ENCODE data around the gene NAT16.

Gene NAT16

DNA sequence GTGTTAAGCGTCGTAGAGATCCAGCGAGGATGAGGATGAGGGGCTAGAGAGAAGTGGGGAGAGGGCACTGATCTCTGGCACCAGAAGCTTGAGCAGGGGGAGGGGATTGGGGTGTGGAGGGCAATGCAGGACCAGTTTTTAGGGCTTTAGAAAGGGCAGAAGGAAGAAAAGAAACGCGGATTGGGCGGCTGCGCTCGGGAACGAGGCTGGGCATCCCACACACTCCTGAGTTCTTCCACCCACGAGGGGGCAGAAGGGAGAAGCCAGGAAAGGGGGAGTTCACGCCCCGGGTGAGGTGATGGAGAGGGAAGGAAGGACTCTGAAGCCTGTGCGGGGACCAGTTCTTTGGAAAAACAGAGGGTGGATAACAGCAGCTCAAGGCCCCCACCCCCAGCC, 8.7 kb downstream of the NAT16 start:
- DNase-seq (ENCODE audit: low read depth, low spot score): no peak

DNA sequence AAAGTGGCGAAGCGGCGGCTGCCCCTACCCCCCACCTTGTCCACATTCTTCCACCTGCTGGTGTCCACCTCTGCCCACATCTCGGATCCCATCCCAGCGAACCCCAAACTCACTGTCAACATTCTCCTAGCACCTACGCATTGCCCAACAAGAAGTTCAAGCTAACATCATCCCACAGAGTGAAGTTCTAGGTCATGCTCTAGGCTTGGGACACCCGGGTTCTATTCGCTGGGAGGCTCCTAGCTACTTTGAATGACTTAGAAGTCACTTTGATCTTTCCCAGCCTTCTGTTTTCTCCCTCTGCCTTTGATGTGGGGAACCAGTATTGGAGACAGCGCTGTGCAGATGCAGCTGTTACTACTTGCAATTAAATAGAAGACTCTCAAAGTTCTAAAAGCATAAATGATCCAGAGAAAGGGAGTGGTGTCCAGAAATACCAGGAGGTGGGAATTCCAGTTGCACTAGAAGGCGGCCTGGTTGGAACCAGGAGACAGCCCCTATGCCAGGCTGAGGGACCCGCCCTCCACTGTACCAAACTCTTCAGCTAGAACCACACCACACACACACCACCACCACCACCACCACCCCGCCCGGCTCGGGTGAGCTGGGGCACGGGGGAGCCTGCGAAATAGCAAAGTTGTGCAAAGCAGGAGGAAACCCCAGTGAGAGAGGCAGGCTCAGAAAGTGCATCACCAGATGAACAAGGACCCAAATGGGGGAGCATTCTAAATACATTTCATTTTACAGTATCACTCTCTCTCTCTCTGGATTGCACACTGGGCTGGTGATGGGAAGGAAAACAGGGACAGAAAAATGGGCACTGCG, 9.3 kb downstream of the NAT16 start:
- no peak for DNase-seq (ENCODE audit: low read depth, low spot score)

DNA sequence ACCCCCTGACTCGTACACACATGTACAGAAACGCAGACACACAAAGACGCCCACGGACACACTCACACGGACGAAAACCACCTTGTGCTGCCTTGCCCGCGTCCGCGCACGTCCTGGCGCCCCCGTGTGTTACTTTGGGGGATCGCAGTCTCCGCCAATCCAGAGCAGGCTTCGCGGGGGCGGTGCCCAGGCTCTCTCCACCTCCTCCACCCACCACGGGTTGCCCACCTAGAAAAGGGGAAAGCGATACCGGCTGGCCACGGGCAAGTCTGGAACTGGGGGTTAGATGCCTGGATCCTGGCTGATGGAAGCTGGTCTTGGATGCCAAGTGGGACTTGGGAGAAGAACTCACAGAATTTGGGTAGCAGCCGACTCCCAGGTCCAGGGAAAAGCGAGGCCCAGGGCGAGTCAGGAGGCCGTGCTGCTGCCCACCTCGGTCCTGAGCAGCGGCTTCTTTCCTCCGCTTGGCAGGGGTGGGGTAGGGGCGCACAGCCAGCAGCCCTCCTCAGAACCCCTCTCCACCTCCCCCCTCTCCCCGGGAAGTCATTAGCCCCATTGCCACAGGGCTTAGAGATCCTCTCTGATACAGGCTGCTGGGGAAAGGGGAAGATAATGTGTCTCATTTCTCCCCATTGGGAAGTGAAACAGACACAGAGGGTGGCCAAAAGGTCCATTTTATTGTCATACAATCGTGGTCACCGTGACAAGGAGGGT, 10.1 kb downstream of the NAT16 start:
- peak; percentile 60 for DNase-seq (ENCODE audit: low read depth, low spot score)

DNA sequence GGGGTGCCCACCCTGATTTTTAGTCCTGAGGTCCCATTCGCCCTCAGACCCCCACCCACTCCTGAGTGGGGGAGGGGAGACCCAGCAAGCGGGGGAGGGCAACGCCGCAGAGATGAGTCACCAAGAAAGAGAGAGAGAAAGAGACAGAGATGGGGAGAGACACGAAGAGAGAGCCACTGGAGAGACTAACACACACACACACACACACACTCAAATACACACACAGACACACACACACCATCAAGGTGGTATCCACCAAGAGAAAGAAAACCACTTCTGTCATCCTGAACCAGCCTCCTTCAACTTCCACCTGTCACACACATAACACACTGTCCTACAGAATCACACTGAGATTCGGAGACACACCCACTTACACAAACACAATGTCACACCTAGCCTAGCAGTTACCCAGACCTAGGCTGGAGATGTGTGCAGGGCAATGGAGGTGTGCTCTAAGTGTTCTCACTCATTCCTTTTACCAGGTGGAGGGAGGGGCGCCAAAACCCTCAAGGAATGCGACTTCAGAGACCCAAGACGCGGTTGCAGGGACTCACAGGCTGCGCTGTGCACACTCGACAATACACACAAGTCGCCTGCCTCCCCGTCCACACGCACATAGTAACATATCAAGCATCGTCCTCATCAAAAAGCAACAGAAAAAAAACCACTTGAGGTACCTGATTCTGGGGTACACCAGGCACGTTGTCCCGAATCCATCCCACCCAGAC, 10.8 kb downstream of the NAT16 start:
- no peak for DNase-seq (ENCODE audit: low read depth, low spot score)

DNA sequence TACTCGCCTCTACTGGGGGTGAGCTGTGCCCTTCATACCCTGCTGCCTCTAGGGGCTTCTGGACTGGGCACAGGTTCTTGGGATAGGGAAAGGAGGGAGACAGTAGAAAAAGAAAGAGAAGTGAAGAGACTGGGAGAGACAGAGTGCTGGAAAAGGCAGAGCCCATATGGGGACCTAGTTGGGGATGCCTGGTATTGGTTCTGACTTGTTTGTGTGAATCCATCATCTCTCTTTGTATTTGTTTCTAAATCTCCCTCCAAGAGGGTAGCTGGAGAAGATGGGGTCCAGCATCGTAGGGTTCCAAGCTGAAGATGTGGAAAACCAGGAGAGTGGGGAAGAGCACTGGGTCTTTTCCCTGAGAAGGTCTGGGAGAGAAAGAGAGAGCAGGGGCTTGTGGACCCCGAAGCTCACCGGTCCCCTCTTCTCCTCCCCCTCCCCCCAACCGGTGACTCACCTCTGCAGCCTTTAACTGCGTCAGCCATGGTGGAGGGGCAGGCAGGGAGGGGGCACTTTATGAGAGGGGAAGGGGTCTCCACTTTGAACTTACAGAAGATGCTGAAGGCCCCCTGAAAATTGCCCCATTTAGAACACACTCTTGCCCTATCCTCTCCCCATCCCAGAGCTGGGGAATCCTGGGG, 11.6 kb downstream of the NAT16 start:
- DNase-seq (ENCODE audit: low read depth, low spot score): no peak

DNA sequence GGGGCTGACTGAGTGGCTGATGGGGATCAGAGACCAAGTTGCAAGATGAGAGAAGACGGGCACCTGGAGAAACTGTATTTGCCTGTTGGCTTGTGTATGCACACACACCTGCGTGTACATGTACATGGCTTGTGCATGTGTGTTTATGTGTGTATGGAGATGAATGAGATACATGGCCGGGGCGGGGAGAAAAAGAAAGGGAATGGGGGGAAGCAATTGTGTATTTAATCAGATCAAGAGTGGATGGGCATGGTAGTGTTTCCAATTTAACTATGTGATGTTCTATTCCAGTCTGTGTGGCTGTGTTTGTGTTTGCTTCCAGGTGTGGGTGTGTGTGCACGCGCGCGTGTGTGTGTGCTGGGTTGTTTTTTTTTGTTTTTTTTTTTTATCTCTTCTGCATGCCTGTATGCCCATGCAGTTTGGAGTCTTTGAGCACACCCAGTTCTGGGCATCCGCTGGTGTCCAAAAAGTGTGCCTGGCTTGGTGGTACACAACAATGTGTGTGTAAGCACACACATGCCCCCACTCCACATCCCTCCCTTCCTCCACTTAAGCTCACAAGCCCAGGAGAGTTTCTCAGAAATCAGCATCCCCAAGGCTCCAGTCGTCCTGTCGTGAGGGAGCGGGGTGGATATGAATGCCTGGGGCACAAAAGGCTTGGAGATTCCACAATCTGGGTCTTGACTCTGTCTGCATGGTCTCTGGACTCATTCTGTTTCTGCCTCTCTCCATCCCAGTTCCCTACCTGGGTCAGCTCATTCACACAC, 12.3 kb downstream of the NAT16 start:
- no peak for DNase-seq (ENCODE audit: low read depth, low spot score)

DNA sequence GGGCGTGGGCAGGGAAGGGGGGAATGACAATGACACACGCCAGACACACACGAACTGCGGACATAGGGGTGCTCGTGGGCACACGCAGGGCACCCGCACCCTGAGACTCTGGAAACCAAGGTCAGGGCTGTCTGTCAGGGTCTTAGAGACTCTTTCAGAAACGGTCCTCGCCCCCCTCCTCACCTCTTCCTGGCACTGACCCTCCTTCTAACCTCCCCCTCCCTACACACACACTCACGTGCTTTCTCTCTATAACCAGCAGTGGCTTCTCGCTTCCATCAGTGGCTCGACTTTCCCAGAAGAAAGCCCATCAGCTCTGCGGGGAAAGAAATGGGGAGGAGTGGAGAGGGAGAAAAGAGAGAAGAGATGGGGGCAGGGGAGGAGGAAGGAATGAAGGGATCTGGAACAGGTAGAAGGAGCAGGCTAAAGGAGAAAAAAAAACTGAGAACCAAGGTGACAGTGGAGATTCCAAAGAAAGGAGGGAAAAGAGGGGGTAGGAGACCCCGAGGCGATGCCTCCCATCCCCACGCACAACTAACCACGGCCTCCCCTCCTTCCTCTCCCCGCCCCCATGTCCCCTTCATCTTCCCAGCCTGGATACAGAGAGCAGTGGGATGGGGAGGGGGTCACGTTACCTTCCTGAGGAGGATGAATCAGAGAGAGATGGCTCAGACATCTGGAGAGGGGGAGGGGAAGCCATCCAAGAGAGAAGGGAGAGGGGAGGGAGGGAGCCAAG, 13.0 kb downstream of the NAT16 start:
- no peak for DNase-seq (ENCODE audit: low read depth, low spot score)

DNA sequence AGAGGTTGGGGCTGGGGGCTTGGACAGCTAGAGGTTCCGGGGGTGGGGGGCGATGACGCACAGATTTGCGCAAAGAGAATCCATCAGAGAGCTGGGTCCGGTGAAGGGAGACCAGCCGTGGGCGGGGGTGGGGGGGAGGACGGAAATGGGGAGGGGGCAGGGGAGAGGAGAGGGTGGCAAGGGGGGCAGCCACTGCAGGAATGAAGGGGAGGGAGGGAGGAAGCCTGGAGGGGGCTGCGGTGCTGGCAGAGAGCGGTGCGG, 13.5 kb downstream of the NAT16 start:
- no peak for DNase-seq (ENCODE audit: low read depth, low spot score)

DNA sequence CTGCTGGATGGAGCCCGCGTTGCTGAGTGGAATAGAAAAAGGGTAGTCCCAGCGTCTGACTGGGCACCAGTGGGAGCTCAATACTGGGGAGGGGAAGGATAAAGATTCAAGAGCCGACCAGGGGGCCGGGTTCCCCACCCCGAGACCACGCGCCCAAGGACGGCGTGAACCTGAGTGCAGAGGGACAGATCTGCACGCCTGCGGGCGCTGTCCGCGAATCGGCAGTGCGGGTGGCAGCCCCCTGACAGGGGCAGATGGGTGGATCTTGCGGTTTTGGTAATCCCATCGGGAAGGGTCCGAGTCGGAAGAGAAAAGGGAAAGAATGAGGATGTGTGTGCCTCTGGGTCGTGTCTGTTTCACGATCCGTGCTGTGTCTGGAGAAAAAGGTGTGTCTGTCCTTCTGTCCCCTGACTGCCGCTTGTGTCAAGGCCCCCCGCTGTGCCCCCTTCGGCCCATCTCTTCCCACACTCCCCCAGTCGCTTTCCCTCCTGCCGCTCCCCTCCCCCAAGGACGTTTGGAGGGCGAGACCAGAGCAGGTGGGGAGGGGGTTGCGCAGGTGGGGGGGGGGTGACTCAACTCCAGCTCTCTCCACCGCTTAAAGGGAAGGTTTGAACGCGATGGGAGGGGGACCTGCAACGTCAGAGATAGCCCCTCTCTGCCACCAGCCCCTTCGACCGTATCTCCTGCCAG, 14.0 kb downstream of the NAT16 start:
- no peak for DNase-seq (ENCODE audit: low read depth, low spot score)

DNA sequence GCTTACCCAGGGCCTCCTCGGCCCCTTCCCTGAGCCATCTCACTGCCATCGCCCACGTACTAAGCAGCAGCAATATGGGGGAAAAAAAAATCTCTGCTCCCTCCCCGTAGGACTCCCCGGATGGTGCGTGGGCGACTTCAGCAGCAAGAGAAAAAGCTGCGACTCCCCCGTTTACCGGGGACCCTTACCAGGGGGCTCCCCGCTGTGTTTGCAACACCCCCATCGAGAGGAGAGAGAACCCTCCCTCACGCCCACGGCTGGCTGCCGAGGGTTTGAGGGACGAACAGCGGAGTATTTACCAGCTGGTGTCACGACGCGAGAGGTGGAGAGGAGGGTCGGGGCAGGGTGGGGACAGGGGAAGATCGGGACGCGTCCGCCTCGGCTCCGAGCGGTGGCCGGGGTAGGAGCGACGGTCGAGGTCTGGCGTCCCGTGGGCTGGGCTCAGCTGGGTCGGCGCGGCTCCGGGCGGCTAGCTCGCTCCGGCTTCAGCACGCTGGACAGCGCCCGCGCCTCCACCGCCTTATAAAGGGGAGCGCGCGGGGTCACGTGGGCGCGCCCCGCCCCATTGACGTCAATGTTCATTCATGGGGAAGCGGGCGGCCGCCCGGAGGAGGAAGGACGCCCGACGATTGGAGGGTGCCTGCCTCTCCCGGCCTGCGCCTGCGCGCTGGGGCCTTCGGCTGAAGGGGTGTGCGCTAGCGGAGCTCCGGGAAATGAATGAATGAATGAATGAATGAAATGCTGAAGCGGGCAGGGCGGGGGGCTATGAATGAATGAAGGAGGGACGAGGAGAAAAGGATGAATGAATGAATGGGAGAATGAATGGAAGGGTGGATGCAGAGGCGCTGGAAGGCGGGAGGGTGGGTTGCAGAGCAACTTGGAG, 14.8 kb downstream of the NAT16 start, which contains the start of gene VGF:
TSS of gene VGF (minus strand) at position 495 of the 883 bp plus-strand sequence. CDS start 726 bp downstream, outside the sequence.
- DNase-seq (ENCODE audit: low read depth, low spot score): peak; percentile 78

DNA sequence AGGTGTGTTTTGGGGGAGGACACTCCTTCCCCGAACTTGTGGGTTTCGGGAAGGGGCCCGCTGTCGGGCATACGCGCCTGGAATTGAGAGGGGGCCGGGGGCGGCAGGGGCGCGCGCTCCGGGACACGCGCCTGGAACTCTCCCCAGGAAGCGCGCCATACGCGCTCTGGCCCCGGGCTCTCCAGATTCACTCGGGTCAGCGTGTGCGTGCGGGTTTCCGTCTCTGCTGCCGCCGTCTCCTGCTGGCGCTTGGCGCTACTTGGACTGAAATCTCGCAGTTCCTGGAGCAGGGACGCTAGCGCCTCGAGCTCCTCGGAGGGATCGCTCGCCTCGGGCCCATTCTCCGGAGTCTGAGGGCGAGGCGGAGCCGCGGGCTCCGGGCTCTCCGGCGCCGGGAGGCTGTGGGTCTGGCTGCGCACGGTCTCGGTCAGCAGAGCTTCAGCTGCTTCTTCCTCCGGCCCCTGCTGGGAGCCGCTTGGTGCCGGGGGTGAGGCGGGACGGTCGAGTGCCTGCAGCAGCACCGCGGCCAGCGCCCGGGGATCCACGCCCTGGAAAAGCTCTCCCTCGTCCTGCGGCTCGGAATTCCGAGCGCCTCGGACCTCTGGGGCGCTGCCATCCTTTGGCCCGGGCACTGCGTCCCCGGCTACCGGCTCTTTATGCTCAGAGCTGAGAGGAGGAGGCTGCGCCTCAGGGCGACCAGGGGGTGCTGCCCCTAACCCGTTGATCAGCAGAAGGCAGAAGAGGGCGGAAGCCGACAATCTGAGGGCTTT, 15.8 kb downstream of the NAT16 start:
- DNase-seq (ENCODE audit: low read depth, low spot score): no peak

DNA sequence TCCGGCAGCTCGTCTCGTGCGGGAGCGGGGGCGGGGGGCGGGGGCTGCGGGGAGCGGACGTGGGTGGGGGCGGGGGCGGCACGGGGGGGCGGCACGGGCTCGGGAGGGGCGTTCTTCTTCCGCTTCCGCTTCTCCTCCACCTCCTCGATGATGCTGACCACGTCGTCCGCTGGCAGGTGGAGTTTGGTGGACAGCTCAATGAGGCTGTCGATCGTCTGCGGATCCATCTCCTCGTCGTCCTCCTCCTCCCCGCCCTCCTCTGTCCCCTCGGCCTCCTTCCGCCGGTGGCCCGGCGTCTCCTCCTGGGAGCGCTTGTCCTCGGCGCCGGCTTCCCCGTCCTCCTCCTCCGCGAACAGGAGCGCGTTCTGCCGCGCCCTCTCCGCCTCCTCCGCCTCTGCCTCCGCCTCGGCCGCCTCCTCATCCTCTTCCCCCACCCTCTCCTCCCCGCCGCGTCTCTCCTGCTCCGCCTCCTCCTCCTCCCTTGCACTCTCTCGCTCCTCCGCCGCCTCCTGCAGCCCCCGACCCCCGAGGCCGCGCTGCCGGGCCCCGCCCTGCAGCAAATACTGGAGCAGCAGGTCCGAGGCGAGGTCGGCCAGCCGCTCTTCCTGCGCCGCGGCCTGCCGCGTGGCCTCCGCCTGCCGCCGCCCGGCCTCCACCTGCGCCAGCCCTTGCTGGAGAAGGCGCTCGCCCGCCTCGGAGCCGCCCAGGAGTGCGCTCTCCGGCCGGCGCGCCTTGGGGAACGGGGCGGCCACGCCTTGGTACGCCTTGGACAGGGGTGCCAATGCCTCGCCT, 16.6 kb downstream of the NAT16 start:
- no peak for DNase-seq (ENCODE audit: low read depth, low spot score)

DNA sequence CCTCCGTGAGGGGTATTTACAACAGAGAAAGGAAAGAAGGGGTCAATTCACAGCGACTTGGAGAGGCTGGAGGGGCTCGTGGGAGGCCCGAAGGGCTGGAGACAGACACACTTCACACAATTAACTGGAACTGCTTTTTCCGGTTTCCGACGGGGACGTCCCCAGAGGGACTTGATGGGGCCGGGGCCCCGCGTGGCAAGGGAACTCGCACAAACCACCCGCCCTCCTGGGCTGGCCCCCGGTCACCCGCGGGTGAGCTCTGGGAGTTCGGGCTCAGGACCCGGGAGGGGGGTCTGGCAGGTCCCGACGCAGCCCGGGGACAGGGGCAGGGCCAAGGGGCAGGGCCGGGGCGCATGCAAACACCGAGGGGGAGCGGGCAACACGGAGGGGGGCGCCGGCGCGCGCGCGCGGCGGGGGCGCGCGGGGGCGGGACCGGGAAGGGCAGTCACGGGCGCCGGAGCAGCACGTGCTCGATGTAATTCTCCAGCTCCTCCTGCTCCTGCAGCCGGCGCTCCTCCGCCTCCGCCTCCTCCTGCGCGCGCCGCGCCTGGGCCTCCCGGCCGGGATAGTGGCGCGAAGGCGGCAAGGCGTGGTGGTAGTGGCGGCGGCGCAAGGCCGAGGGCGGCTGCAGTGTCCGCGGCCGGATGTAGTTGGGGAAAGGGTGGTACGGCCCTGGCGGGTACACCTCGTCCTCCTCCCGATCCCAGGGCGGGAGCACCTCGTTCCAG, 17.4 kb downstream of the NAT16 start:
- DNase-seq (ENCODE audit: low read depth, low spot score): no peak

DNA sequence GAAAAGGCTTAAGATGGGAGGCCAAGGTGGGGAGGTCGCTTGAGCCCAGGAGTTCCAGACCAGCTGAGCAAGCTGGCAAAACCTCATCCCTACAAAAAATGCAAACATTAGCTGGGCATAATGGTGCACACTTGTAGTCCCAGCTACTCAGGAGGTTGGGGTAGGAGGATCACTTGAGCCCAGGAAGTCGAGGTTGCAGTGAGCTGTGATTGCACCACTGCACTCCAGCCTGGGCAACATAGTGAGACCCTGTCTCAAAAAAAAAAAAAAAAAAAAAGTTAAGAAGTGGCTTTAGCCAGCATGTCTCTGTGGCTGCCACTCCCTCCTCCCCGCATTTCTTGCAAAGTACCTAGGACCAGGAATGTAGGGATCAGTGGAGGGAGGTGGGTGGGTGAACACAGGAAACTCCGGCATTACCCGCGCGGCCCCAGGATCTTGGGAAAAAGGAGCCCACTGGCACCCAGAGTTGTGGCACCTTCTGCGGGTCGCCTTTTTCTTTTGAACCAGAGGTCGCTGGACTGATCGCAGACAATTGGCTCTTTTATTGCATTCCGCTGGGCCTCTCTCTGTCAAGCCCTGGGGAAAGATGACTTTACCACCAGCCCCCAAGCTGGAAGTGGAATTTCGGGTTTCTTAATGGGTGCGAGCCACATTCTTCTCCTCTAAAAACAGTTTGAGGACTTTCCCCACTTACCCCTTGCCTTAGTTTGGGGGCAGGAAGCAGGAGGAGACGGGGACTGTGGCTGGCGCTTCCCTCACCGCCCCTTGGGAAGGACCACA, 18.2 kb downstream of the NAT16 start:
- DNase-seq (ENCODE audit: low read depth, low spot score): no peak

DNA sequence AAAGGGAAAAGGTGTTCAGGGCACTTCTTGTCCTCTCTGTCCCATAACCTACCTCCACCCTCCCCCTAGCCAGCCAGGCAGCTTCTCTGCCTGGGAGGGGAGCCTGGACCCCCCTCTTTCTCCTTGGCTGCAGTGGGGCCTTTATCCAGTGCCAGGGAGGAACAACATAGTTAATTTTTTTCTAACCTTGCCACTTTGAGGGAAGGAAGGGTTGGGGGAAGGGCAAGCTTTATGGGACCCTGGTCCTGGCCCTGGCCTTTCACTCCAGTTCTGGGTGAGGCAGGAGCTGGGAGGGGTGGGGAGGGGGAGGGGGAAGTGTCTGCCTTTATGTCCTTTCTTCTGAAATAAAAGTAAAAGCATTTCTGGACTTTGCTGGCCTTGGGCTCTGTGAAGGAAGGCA, 19.2 kb downstream of the NAT16 start:
- DNase-seq (ENCODE audit: low read depth, low spot score): no peak

Measured in activated CD4-positive, CD25-positive, alpha-beta regulatory T cell treated with anti-CD3 and anti-CD28 coated beads, Interleukin-2, amount 50 U/mL, for 16 hours (primary cell).